GM18526 (cell line): ENCODE data around the gene HAUS5.
A peak's percentile ranks its signal among the peaks of the same experiment; 100 is the strongest.

Experiments used
- POLR2A ChIP-seq: IDR thresholded peaks from 3 replicates; pipeline ENCODE4 v1.6.1; 2011; ENCODE audit not compliant: insufficient read length; ENCODE audit errors: extremely low read depth

HAUS5 gene

GRCh38 chr19:35648017-35648961, 35.8 kb downstream of the HAUS5 start, which contains the start of gene COX6B1:
Gene COX6B1, plus strand, starts transcription at chr19:35648323. Its CDS starts 2,921 bp downstream, at chr19:35651244.
- TF ChIP-seq POLR2A, result peak; percentile 93

DNA sequence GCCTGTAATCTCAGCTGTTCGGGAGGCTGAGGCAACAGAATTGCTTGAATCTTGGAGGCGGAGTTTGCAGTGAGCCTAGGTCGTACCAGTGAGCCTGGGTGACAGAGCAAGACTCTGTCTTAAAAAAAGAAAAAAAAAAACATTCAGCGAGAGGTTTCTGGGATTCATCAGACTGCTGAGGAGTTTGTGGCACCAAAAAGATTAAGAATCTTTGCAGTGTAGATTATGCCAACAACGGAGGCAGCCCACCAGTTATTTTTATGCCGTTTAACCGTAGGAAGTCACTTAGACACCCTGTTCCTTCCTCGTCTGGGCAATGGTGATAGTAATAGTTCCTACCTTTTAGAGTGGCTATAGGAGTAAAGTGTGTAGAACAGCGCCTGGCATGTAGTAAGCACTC, 38.0 kb downstream of the HAUS5 start:
- no peak for TF ChIP-seq POLR2A

DNA sequence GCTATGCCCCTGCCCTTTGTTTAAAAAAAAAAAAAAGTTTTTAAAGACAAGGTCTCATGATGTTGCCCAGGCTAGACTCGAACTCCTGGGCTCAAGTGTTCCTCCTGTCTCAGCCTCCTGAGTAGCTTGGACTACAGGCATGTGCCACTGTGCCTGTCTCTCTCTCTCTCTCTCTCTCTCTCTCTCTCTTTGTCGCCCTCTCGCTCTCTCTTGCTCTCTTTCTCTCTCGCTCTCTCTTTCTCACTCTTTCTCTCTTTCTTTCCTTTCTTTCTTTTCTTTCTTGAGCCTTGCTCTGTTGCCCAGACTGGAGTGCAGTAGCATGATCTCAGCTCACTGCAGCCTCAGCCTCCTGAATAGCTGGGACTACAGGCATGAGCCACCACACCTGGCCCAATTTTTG, 43.1 kb downstream of the HAUS5 start:
- no peak for TF ChIP-seq POLR2A

- TF ChIP-seq POLR2A, result no peak
These were observed 44.2 kb downstream of the HAUS5 start for GRCh38 chr19:35656700-35657099.

GRCh38 chr19:35657904-35658700, 45.6 kb downstream of the HAUS5 start:
- TF ChIP-seq POLR2A, result no peak

DNA sequence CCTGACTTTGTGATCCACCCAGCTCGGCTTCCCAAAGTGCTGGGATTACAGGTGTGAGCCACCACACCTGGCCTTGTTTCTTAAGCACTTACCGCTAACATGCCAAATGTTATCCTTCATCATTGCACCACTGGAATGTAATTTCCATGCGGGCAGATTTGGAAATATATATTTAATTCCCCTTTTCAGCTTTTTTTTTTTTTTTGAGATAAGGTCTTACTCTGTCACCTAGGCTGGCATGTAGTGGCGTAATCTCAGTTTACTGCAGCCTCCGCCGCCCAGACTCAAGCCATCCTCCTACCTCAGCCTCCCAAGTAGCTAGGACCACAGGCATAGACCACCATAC, 49.4 kb downstream of the HAUS5 start:
- TF ChIP-seq POLR2A, result no peak

GRCh38 chr19:35663981-35664380, 51.4 kb downstream of the HAUS5 start:
- no peak for TF ChIP-seq POLR2A

DNA sequence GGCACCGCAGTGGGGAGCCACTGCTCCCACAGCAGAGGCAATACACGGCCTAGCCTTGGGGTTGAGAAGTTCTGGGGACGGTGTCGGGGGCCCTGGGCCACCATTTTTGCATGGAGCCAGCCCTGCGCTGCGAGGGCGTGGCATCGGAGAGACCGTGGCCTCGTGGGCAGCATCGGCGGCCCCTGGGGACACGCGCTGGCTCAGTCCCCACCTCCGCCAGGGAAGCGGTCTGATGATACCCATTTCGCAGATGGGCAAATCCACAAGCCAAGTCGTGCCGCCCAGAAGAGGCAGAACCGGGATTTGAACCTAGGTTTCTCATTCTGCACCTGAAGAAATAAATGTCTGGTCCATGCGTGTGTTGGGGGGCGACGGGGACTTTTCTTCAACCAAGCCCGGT, 52.6 kb downstream of the HAUS5 start:
- no peak for TF ChIP-seq POLR2A

GRCh38 chr19:35665604-35666003, 53.1 kb downstream of the HAUS5 start:
- TF ChIP-seq POLR2A, result no peak

GRCh38 chr19:35666251-35666913, 53.8 kb downstream of the HAUS5 start, which contains the start of gene UPK1A:
Gene UPK1A, plus strand, starts transcription at chr19:35666517. Its CDS starts 296 bp downstream, at chr19:35666813.
- TF ChIP-seq POLR2A, result no peak

DNA sequence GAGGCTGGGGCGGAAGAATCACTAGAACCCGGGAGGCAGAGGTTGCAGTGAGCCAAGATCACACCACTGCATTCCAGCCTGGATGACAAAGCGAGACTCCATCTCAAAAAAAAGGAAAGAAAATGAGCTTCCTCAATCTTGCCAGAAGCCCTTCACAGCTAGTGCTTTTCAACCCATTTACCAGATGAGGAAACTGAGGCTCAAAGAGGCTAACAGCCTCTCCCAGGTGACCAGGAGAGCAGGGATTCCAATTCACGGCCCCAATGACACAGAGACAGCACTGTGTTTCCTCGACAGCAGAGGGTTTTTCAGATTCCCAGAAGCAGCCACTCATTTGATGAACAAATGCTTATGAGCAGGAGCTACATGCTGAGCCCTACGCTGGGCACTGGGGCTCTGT, 57.0 kb downstream of the HAUS5 start:
- TF ChIP-seq POLR2A, result no peak

GRCh38 chr19:35669974-35670373, 57.4 kb downstream of the HAUS5 start:
- TF ChIP-seq POLR2A, result no peak

DNA sequence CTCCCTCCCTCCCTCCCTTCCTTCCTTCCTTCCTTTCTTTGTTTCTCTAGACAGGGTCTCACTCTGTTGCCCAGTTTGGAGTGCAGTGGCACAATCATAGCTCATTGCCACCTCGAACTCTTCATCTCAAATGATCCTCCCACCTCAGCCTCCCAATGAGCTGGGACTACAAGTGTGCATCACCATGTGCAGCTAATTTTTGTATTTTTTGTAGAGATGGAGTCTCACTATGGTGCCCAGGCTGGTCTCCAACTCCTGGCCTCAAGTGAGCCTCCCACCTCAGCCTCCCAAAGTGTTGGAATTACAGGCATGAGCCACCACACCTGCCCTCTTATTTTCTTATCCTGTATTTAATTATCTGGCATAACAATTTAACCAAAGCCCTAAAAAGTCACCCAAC, 58.2 kb downstream of the HAUS5 start:
- no peak for TF ChIP-seq POLR2A

DNA sequence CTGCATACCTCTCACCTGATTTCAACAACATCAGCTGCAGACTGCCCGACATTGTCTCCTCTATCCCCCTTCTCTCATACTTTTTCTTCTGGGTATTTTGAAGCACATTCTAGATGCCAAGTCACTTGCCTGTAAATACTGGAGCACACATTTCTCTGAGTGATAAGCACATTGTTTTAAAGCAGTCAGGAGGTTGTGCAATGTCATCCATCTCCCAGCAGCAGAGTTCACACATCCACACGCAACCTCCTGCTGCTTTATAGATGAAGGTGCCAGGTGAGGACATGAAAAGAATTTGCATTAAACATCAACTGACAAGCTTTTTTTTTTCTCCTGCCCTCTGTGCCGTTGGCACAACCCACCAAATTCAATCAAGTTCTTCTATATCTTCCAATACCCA, 59.3 kb downstream of the HAUS5 start:
- TF ChIP-seq POLR2A, result no peak

DNA sequence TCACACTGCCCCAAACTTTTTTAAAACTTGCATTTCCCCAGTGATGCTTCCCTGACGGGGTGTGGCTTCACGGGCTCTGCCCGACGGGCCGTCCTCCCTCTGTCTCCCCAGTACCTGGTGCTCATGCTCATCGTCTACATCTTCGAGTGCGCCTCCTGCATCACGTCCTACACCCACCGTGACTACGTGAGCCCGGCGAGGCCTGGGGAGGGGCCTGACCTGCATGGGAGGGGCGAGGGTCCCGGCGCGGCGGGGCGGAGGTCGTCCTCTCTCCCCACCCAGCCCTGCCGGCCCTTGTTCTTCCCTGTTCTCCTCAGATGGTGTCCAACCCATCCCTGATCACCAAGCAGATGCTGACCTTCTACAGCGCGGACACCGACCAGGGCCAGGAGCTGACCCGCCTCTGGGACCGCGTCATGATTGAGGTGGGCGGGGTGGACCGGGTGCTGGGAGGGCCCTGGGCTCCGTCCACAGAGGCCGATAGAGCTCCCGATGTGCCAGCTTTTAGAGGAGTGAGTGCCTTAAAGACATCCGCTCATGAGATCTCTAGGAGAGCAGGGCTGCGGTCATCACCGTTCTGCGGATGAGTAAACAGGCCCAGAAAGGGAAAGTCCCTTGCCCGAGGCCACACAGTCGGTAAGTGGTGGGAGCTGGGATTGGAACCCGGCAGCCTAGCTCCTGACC, 60.7 kb downstream of the HAUS5 start:
- no peak for TF ChIP-seq POLR2A
